WTC11 (cell line): Measurements from ENCODE around the gene CDK11B. TPM values are rescaled to one million over a fixed set of nuclear protein-coding genes. Genes with fewer than 3 reads are reported as not detected.
"Not testable (repeated sequence)": the region's sequence is repeated elsewhere in the genome, so short reads cannot be mapped to it uniquely, and the experiment has no call there.

Source experiments
- ATAC-seq: fragments of 200-7000 bp; cut with Tn5 transposase; 2 replicates; pipeline ENCODE4 v1.10.0; 2021; ENCODE audit warnings: mild to moderate bottlenecking, moderate library complexity
- CTCF ChIA-PET: fragments of 300-600 bp; sonication (Branson Sonifier 250); formaldehyde crosslinking; loops from one replicate; lab custom pipeline; 2021; ENCODE audit warnings: antibody characterized with exemption; lab: Charles Lee
- POLR2A ChIA-PET: fragments of 350-600 bp; sonication (Branson Sonifier 250); formaldehyde crosslinking; loops from one replicate; lab custom pipeline; 2021; ENCODE audit warnings: antibody characterized with exemption; lab: Charles Lee
- DNase-seq: peaks from one replicate; pipeline ENCODE4 v3.0.0; 2021; ENCODE audit warnings: low spot score
- H3K27ac Mint-ChIP-seq: 2 replicates; pipeline ENCODE4 v1.8.0; 2021; ENCODE audit warnings: mixed read lengths
- H3K27me3 Mint-ChIP-seq: 2 replicates; pipeline ENCODE4 v1.8.0; 2021; ENCODE audit warnings: low read depth, mild to moderate bottlenecking, moderate library complexity, mixed read lengths
- H3K36me3 Mint-ChIP-seq: 2 replicates; pipeline ENCODE4 v1.8.0; 2021; ENCODE audit warnings: mixed read lengths
- H3K4me1 Mint-ChIP-seq: 2 replicates; pipeline ENCODE4 v1.8.0; 2022; ENCODE audit warnings: mixed read lengths
- H3K4me3 Mint-ChIP-seq: 2 replicates; pipeline ENCODE4 v1.8.0; 2021; ENCODE audit warnings: mild to moderate bottlenecking, moderate library complexity, mixed read lengths
- H3K9me3 Mint-ChIP-seq: 2 replicates; pipeline ENCODE4 v1.8.0; 2021; ENCODE audit warnings: mixed read lengths
- CREM ChIP-seq: sonication (generic); formaldehyde crosslinking; IDR thresholded peaks from 2 replicates; pipeline ENCODE4 v1.8.1; 2022; ENCODE audit warnings: mild to moderate bottlenecking, missing genetic modification reagents, moderate library complexity
- ESRRA ChIP-seq: sonication (generic); formaldehyde crosslinking; IDR thresholded peaks from 2 replicates; pipeline ENCODE4 v1.8.1; 2022; ENCODE audit warnings: mild to moderate bottlenecking, missing genetic modification reagents, borderline replicate concordance
- SOX15 ChIP-seq: fragments of 250-450 bp; sonication (Bioruptor Pico); IDR thresholded peaks from 2 replicates; pipeline ENCODE4 v1.9.0; 2021; ENCODE audit warnings: mild to moderate bottlenecking
- SP1 ChIP-seq: sonication (generic); formaldehyde crosslinking; conservative IDR thresholded peaks from 2 replicates; pipeline ENCODE4 v1.8.1; 2022; ENCODE audit warnings: missing genetic modification reagents
- total RNA-seq: library from RNA; stranded (reverse); gene quantifications from 3 replicates; pipeline ENCODE4 v1.2.3, GENCODE V29; 2021
- TF ChIP-seq, protein P1 (sequence below): sonication (generic); formaldehyde crosslinking; IDR thresholded peaks from 2 replicates; pipeline ENCODE4 v1.8.1; 2022; ENCODE audit warnings: low read depth, mild to moderate bottlenecking, moderate library complexity, missing genetic modification reagents, borderline replicate concordance
- TF ChIP-seq, protein P2 (sequence below): sonication (generic); formaldehyde crosslinking; IDR thresholded peaks from 2 replicates; pipeline ENCODE4 v1.8.0; 2022; ENCODE audit warnings: missing genetic modification reagents

The CDK11B gene
- total RNA-seq, 1 experiment from 2014 or later = 41.2 TPM

DNA sequence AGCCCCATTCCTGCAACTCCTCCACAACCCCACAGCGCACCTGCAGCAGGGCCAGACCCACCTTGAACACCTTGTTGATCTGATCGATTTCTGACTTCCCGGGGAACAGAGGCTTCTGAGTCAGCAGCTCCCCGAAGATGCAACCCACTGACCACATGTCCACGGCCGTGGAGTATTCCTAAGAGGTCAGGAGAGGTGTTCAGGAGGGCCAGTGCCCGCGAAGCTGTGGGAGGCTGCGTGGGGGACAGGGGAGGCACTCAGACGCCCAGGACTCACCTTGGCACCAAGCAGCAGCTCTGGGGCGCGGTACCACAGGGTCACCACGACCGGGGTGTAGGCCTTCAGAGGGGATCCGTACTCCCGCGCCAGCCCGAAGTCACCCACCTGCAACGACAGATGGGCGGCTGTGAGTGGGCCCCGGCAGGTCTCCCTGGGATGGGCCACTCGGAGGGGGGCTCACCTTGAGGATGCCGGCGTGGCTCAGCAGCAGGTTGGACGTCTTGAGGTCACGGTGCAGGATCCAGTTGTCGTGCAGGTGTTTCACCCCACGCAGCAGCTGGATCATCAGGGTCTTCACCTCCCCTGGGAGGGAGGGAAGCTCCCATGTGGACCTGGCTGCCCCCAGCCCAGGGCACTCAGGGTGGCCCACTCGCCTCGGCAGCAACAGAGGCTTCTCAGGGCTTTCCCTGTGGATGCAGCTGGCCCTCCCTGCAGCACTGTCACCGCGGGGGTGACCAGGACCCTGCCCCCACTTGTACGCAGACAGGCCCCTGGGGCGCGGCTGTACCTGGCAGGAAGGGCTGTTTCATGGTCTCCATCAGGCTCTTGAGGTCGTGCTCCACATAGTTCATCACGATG, 22.0 kb downstream of the CDK11B start:
- DNase-seq, H3K27ac Mint-ChIP-seq, H3K36me3 Mint-ChIP-seq, POLR2A ChIA-PET, H3K4me3 Mint-ChIP-seq, H3K9me3 Mint-ChIP-seq, H3K4me1 Mint-ChIP-seq, CTCF ChIA-PET, H3K27me3 Mint-ChIP-seq, ATAC-seq: not testable (repeated sequence)

DNA sequence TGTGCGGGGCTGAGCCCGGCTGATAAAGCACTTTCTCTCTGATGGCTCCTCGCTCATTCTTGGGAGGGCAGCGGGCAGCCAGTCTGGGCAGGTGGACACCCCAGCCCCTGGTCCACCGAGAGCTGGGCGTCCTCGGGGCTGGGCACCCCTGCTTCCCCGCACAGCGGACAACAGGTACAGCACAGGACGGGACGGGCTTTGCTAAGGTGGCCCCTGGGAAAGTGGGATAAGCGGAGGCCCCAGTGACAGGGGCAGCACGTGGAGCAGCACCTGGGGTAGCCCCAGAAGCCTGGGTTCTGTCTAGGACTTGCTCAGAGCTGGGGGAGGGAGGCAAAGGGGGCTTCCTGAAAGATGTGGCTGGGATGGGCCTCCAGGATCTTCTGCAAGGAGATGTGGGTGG, 24.2 kb downstream of the CDK11B start:
- H3K4me3 Mint-ChIP-seq, H3K9me3 Mint-ChIP-seq, H3K36me3 Mint-ChIP-seq, H3K4me1 Mint-ChIP-seq, DNase-seq, H3K27ac Mint-ChIP-seq, H3K27me3 Mint-ChIP-seq, POLR2A ChIA-PET, CTCF ChIA-PET, ATAC-seq: not testable (repeated sequence)

DNA sequence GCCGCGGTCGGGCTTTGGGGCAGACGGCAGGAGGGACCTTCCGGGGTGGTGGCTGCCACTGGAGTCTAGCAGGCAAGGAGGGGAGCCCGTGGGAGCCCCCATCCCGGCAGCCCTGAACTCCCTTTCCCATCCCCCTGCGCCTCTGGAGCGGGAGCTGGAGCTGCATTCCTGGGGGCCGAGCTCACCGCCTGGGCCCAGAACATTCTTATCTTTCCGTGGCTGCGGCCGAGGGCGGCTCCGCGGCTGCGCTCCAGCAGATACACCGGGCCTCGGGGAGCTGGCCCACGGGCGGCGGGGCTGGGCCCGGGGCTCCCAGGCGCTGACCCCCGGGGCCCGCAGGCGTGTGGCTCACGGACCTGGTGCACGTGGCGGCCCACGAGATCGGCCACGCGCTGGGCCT, 25.4 kb downstream of the CDK11B start:
- H3K4me3 Mint-ChIP-seq, POLR2A ChIA-PET, DNase-seq, H3K27me3 Mint-ChIP-seq, CTCF ChIA-PET, H3K4me1 Mint-ChIP-seq, H3K9me3 Mint-ChIP-seq, ATAC-seq, H3K36me3 Mint-ChIP-seq, H3K27ac Mint-ChIP-seq: not testable (repeated sequence)

DNA sequence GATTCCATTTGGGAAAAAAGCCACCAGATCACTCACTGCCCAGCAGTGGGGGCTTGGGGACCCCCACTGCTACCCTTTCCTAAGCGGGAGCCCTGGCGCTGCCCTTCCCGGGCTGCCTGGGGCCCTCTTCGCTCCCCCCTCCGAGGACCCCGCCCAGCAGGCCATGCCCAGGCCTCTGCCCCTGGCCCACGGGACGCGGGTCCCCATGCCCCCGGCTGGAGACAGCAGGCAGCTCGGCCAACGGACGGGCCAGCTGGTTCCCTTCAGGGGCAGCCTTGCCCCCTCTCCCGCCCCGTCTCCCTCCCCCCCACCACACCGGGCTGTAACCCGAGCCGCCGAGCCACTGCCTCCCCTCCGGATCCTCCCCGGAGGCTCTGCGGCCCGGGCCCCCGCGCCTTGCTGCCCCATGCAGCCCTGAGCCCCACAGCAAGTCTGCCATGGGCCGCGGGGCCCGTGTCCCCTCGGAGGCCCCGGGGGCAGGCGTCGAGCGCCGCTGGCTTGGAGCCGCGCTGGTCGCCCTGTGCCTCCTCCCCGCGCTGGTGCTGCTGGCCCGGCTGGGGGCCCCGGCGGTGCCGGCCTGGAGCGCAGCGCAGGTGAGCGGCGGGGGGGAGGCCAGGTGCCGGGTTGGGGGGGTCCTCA, 26.9 kb downstream of the CDK11B start, which contains the start of gene MMP23B:
Gene MMP23B (plus strand): TSS at position 392 of the 639 bp plus-strand sequence. CDS start 46 bp downstream, at position 438.
- Mint-ChIP-seq H3K36me3 (no peaks in the 10 kb centered on the region), H3K9me3 (no peaks in the 10 kb centered on the region), H3K4me1 (peaks cover 2% of the 10 kb centered on the region; the same call in 1 of the 2 replicates), H3K27ac (no peak within 1 kb of the TSS), H3K4me3 (peak within 1 kb of the TSS; percentile 66), H3K27me3 (peaks cover 6% of the 10 kb centered on the region)
- ATAC-seq = peak; percentile 10
- 0 out of 2 replicates have a peak, but pooled peaks have one; percentile 13 for TF ChIP-seq SP1 (CRISPR knock-in tag)
- TF ChIP-seq CREM (CRISPR knock-in tag) = no peak
- DNase-seq = peak; percentile 54
- ChIA-PET POLR2A (no interaction called here), CTCF (interaction anchor here (0.9 to 1.0 kb wide), 2 partner anchors 11 to 47 kb away, joined by 5 to 6 read pairs; no protein-coding TSS in a partner anchor)

DNA sequence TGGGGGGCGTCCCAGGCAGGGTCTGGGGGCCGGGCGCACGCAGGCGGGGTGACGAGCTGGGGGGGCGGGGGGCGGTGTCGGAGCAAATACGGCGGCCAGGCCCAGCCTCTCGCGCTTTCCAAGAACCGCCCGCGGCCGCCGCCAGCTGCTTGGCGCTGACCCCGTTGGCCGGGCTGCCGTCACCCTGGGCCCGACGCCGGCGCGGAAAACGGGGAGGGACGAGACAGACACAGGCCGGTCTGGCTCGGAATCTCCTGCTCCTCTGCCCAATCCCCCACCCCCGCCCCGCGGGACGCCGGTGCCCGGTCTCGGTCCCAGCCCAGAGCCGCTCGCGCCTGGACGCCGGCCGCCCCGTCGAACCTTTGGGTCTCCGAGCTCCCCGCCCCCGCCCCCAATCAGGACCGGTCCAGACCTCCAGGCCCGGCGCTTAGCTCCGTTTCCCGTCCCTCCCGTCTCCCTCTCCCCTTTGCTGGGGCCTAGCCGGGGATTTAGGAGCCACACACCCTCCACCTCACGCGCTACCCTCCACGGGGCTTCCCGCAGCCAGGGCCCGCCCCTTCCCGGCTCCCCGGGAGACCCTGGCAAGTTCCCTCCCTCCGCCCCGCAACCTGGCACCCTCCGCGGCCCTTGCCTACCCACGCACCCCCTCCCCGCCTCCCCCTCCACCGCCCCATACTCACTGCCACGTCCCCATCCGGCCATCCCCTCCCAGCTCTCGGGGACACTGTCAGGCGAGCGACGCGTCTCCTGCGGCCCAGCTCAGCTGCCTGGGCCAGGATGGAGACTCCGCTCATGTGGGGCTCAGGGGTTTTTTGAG, 27.6 kb downstream of the CDK11B start:
- TF ChIP-seq, protein P1, sequence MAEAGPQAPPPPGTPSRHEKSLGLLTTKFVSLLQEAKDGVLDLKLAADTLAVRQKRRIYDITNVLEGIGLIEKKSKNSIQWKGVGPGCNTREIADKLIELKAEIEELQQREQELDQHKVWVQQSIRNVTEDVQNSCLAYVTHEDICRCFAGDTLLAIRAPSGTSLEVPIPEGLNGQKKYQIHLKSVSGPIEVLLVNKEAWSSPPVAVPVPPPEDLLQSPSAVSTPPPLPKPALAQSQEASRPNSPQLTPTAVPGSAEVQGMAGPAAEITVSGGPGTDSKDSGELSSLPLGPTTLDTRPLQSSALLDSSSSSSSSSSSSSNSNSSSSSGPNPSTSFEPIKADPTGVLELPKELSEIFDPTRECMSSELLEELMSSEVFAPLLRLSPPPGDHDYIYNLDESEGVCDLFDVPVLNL (CRISPR knock-in tag) = no peak
- TF ChIP-seq ESRRA (CRISPR knock-in tag) = no peak
- TF ChIP-seq, protein P2, sequence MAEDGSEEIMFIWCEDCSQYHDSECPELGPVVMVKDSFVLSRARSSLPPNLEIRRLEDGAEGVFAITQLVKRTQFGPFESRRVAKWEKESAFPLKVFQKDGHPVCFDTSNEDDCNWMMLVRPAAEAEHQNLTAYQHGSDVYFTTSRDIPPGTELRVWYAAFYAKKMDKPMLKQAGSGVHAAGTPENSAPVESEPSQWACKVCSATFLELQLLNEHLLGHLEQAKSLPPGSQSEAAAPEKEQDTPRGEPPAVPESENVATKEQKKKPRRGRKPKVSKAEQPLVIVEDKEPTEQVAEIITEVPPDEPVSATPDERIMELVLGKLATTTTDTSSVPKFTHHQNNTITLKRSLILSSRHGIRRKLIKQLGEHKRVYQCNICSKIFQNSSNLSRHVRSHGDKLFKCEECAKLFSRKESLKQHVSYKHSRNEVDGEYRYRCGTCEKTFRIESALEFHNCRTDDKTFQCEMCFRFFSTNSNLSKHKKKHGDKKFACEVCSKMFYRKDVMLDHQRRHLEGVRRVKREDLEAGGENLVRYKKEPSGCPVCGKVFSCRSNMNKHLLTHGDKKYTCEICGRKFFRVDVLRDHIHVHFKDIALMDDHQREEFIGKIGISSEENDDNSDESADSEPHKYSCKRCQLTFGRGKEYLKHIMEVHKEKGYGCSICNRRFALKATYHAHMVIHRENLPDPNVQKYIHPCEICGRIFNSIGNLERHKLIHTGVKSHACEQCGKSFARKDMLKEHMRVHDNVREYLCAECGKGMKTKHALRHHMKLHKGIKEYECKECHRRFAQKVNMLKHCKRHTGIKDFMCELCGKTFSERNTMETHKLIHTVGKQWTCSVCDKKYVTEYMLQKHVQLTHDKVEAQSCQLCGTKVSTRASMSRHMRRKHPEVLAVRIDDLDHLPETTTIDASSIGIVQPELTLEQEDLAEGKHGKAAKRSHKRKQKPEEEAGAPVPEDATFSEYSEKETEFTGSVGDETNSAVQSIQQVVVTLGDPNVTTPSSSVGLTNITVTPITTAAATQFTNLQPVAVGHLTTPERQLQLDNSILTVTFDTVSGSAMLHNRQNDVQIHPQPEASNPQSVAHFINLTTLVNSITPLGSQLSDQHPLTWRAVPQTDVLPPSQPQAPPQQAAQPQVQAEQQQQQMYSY (CRISPR knock-in tag) = peak; percentile 61
- TF ChIP-seq SOX15 (CRISPR knock-in tag) = no peak
- H3K36me3 Mint-ChIP-seq = no peaks in the 10 kb centered on the region
- H3K27ac Mint-ChIP-seq = no peak overlapping the region
- H3K4me1 Mint-ChIP-seq = peaks cover 2% of the 10 kb centered on the region; the same call in 1 of the 2 replicates
- ATAC-seq (peak; percentile 4), DNase-seq (peak; percentile 55)
- POLR2A ChIA-PET = no interaction called here
- CTCF ChIA-PET = interaction anchor here (0.5 to 1.9 kb wide), 6 partner anchors 11 to 416 kb away, joined by 3 to 6 read pairs (median 4); no protein-coding TSS in a partner anchor
- peaks cover 6% of the 10 kb centered on the region for H3K27me3 Mint-ChIP-seq
- H3K4me3 Mint-ChIP-seq = peak overlapping the region; percentile 66
- no peaks in the 10 kb centered on the region for H3K9me3 Mint-ChIP-seq
